ENCODE data around the gene FAF1.

DNA sequence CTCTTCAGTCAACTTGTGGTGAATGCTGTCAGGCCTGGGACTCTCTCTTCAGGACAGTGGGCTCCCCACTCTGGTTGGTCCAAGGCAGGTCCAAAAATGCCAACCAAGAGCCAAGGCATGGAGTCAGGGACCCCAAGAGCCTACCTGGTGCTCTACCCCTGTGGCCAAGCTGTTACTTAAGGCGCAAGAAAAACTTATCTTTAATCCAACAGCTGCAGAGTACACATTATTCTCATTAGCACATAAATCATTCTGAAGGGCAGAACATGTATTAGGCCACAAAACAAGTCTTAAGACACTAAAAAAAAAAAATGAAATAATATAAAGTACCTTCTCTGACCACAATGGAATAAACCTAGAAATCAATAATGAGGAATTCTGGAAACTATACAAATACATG lies 65.7 kb downstream of the FAF1 start:
- TF ChIP-seq, protein P1, sequence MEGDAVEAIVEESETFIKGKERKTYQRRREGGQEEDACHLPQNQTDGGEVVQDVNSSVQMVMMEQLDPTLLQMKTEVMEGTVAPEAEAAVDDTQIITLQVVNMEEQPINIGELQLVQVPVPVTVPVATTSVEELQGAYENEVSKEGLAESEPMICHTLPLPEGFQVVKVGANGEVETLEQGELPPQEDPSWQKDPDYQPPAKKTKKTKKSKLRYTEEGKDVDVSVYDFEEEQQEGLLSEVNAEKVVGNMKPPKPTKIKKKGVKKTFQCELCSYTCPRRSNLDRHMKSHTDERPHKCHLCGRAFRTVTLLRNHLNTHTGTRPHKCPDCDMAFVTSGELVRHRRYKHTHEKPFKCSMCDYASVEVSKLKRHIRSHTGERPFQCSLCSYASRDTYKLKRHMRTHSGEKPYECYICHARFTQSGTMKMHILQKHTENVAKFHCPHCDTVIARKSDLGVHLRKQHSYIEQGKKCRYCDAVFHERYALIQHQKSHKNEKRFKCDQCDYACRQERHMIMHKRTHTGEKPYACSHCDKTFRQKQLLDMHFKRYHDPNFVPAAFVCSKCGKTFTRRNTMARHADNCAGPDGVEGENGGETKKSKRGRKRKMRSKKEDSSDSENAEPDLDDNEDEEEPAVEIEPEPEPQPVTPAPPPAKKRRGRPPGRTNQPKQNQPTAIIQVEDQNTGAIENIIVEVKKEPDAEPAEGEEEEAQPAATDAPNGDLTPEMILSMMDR (IDR thresholded peaks at IDR 0.05) = no peak
- no peak for TF ChIP-seq POLR2A (IDR thresholded peaks at IDR 0.05)

Data from lower leg skin (tissue), 3 donors.